ENCODE data around the gene IL1F10. TPM values are rescaled to one million over a fixed set of nuclear protein-coding genes. Genes with fewer than 3 reads are reported as not detected.

The IL1F10 gene
- total RNA-seq, 1 experiment from 2014 or later, result not detected

GRCh38 chr2:113036763-113037162, 31.0 kb upstream of the IL1F10 start:
- no peak overlapping the region for H2BK120ac ChIP-seq (ENCODE audit: low read depth, low read length, poor library complexity, severe bottlenecking)
- no peaks in the 10 kb centered on the region for H3K4me1 ChIP-seq (ENCODE audit: insufficient read depth, low read length)
- no peak overlapping the region for H2BK5ac ChIP-seq (ENCODE audit: insufficient read length, low read length)
- H3K4me2 ChIP-seq (ENCODE audit: insufficient read depth, insufficient read length, low read length), result no peak overlapping the region
- H3K4me1 Mint-ChIP-seq, result no peaks in the 10 kb centered on the region
- no peak overlapping the region for H2AFZ ChIP-seq (ENCODE audit: low read length)
- no peak overlapping the region for H3K23ac ChIP-seq (ENCODE audit: insufficient read length, low read depth, low read length)
- no peaks in the 10 kb centered on the region for H3K9me3 ChIP-seq (ENCODE audit: control insufficient read depth, low read depth, low read length)
- H3K23me2 ChIP-seq (ENCODE audit: insufficient read length, low read depth, low read length, poor library complexity, severe bottlenecking), result no peaks in the 10 kb centered on the region
- no peak overlapping the region for H3K18ac ChIP-seq (ENCODE audit: insufficient read length, low read depth, low read length)
- H3K27ac ChIP-seq (ENCODE audit: insufficient read length, low read depth, low read length), result no peak overlapping the region
- H2BK15ac ChIP-seq (ENCODE audit: low read depth, low read length), result no peak overlapping the region
- no peaks in the 10 kb centered on the region for H3K79me2 ChIP-seq (ENCODE audit: insufficient read depth, low read length)
- no peak overlapping the region for H4K5ac ChIP-seq (ENCODE audit: insufficient read length, low read depth, low read length)
- H3K36me3 Mint-ChIP-seq (ENCODE audit: insufficient read depth in 1 of 3, low read depth in 3 of 3), result no peaks in the 10 kb centered on the region
- DNase-seq, result no peak
- no peak overlapping the region for H4K91ac ChIP-seq (ENCODE audit: insufficient read length, low read depth, low read length)
- H2AK5ac ChIP-seq (ENCODE audit: insufficient read length, low read length), result no peak overlapping the region
- no peak overlapping the region for H3K9ac ChIP-seq (ENCODE audit: extremely low read depth, insufficient read length, low read length)
- no CpG with 5 or more reads among the region's 9 CpGs for WGBS (ENCODE audit: extremely low coverage, insufficient read length, low lambda C conversion rate)
- H3K9me3 Mint-ChIP-seq, result peaks cover 0 to 35% of the 10 kb centered on the region in 2 experiments; a peak in 2 of 5 replicates
- H4K8ac ChIP-seq (replicated peaks; ENCODE audit: insufficient read length, low read depth, low read length), result no peak overlapping the region
- TF ChIP-seq, protein P1, sequence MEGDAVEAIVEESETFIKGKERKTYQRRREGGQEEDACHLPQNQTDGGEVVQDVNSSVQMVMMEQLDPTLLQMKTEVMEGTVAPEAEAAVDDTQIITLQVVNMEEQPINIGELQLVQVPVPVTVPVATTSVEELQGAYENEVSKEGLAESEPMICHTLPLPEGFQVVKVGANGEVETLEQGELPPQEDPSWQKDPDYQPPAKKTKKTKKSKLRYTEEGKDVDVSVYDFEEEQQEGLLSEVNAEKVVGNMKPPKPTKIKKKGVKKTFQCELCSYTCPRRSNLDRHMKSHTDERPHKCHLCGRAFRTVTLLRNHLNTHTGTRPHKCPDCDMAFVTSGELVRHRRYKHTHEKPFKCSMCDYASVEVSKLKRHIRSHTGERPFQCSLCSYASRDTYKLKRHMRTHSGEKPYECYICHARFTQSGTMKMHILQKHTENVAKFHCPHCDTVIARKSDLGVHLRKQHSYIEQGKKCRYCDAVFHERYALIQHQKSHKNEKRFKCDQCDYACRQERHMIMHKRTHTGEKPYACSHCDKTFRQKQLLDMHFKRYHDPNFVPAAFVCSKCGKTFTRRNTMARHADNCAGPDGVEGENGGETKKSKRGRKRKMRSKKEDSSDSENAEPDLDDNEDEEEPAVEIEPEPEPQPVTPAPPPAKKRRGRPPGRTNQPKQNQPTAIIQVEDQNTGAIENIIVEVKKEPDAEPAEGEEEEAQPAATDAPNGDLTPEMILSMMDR (conservative IDR thresholded peaks at IDR 0.05), result no peak
- no peak overlapping the region for H3K56ac ChIP-seq (ENCODE audit: insufficient read length, low read depth, low read length)
- H3K27me3 Mint-ChIP-seq (ENCODE audit: low read depth), result peaks cover 28% of the 10 kb centered on the region
- H3K4ac ChIP-seq (ENCODE audit: low read depth, low read length), result no peak overlapping the region
- no peak overlapping the region for H3K4me3 Mint-ChIP-seq
- H4K20me1 ChIP-seq (ENCODE audit: control insufficient read depth, insufficient read depth, insufficient read length), result no peaks in the 10 kb centered on the region
- H3K27me3 ChIP-seq (ENCODE audit: insufficient read depth, low read length), result no peaks in the 10 kb centered on the region
- H3K79me1 ChIP-seq (ENCODE audit: insufficient read depth, low read depth, low read length, poor library complexity, severe bottlenecking), result no peaks in the 10 kb centered on the region
- no peak overlapping the region for H3K14ac ChIP-seq (ENCODE audit: insufficient read depth, low read length)
- no peak overlapping the region for H3T11ph ChIP-seq (ENCODE audit: low read length)
- no peak overlapping the region for H2BK12ac ChIP-seq (ENCODE audit: insufficient read length, low read depth, low read length)
- no peak overlapping the region; a peak in 1 of 7 replicates for H3K27ac Mint-ChIP-seq
- no peak overlapping the region for H2BK20ac ChIP-seq (ENCODE audit: low read depth, low read length, poor library complexity, severe bottlenecking)
